ENCODE results near the gene GCDH.

DNA sequence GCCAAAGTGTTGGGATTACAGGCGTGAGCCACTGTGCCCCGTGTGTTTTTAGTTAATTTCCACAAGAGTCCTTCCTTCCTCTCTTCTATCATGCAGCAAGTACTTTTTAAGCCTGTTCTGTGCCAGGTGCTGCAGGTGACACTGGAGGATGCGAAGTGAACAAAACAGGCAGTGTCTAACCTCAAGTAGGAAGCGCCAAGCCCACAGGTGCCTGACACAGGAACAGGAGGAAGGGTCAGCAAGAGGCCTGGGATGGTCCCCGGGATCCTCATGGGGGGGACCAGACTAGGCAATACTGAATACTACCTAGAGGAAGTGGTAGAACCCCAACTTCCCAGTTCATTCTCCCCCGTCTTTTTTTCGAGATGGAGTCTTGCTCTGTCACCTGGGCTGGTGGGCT is 45.6 kb downstream of the GCDH start:
- TF ChIP-seq CTCF (IDR thresholded peaks at IDR 0.05) (no peak), POLR2A (IDR thresholded peaks at IDR 0.05) (no peak)

Data from right lobe of liver (tissue), 4 donors.